ENCODE data around the gene LDAF1. TPM values are rescaled to one million over a fixed set of nuclear protein-coding genes. Genes with fewer than 3 reads are reported as not detected.

LDAF1 gene
- total RNA-seq, 1 donor: 15.7 TPM

DNA sequence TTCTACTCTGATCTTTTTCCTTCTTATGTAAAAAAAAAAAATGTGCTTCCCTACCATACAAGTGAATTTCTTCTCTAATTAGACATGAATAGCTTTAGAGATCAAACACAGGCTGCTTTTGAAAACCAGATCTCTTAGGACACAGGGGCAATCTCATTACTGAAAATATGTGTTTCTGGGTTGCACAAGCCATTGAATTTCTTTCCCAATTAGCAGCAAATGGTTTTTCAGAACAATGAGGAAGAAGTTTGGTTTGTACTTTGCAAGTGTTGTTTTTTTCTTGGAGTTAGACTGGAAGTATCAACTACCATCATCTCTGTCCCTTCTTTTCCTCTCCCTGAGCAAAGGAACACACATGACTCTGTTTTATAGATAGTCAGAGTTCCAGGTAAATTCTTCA lies 69.4 kb downstream of the LDAF1 start:
- peaks cover 16% of the 10 kb centered on the region for H3K27me3 ChIP-seq (ENCODE audit: insufficient read depth, low read length)
- no peaks in the 10 kb centered on the region for H3K9me3 ChIP-seq (ENCODE audit: low read depth, low read length)
- H3K4me1 ChIP-seq (ENCODE audit: insufficient read depth, low read length): no peaks in the 10 kb centered on the region
- H3K4me3 ChIP-seq (ENCODE audit: low read length): no peak overlapping the region

DNA sequence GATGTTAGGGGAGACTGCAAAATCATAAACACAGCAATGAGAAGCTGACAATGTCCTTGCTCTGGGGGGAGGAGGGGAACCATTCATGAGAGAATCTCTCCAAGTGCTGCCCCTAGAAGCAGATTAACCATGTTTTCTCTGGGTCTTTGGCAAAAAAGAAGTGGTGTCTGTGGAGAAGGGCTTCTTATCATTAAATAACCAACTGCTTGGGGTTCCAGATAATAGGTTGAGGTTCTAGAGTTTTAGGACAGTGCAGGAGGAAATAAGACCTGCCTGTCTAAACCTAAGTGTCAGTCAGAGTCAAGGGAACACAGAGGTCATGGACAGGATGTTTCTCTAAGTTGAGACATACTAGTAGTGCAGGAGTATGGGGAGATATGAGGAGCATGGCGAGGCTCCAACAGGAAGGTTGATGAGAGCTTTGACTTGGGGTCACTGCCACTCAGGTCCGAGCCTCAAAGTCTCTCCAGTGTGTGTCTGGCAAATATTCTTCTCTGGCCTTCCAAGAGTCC lies 69.9 kb downstream of the LDAF1 start:
- peaks cover 14% of the 10 kb centered on the region for H3K27me3 ChIP-seq (ENCODE audit: insufficient read depth, low read length)
- no peaks in the 10 kb centered on the region for H3K9me3 ChIP-seq (ENCODE audit: low read depth, low read length)
- H3K4me1 ChIP-seq (ENCODE audit: insufficient read depth, low read length): no peaks in the 10 kb centered on the region
- H3K4me3 ChIP-seq (ENCODE audit: low read length): no peak overlapping the region

Other genes starting within 250 kb of the LDAF1 start
- gene DNAH3, start 7.8 kb upstream of the LDAF1 start, total RNA-seq: not detected
- gene ZP2, start 52.9 kb downstream of the LDAF1 start, total RNA-seq: not detected
- not detected for gene ANKS4B, start 75.0 kb downstream of the LDAF1 start, total RNA-seq
- gene CRYM, start 119.6 kb downstream of the LDAF1 start, total RNA-seq: 0.84 TPM

Data from mononuclear cell (primary cell).